Nasal cavity respiratory epithelium epithelial cell of viscerocranial mucosa (primary cell): ENCODE measurements around the gene SLC44A3. TPM values are rescaled to one million over a fixed set of nuclear protein-coding genes. Genes with fewer than 3 reads are reported as not detected.

Source experiments
- total RNA-seq: library from RNA; depleted of rRNA; stranded (reverse); fragments of >200 nt; gene quantifications from 2 replicates; pipeline ENCODE4 v1.2.3, GENCODE V29; 2014

Gene SLC44A3
- total RNA-seq: 2.7 and 9.3 TPM in 2 replicates

GRCh38 chr1:94819945-94820746 is at the start of gene SLC44A3:
Gene SLC44A3 (plus strand): TSS chr1:94820357. CDS start chr1:94820452, 95 bp downstream.

GRCh38 chr1:94926915-94927404 is 106.8 kb downstream of the SLC44A3 start, which contains the start of gene CNN3:
Gene CNN3 (minus strand): TSS chr1:94927110. CDS start chr1:94926894, 216 bp downstream.

Other genes starting within 250 kb of the SLC44A3 start
- 19.1 and 141 TPM in 2 replicates for gene CNN3, start 106.8 kb downstream of the SLC44A3 start, total RNA-seq